Epithelial cell of proximal tubule (primary cell): ENCODE data around the gene ATP8A2. TPM values are rescaled to one million over a fixed set of nuclear protein-coding genes. Genes with fewer than 3 reads are reported as not detected.

ENCODE experiments used
- DNase-seq: peaks from one replicate; pipeline ENCODE4 v3.0.0-alpha.2; 2011; ENCODE audit warnings: low read depth
- H3K4me3 ChIP-seq: 2 replicates; pipeline ENCODE4 v1.5.1; 2011; ENCODE audit warnings: low read depth, mild to moderate bottlenecking, low read length
- total RNA-seq: library from RNA; depleted of rRNA; stranded (reverse); fragments of >200 nt; gene quantifications from 2 replicates; pipeline ENCODE4 v1.2.3, GENCODE V29; 2015
- TF ChIP-seq, protein P1 (sequence below): conservative IDR thresholded peaks from 2 replicates; pipeline ENCODE4 v1.5.1; 2012; ENCODE audit warnings: low read depth, mild to moderate bottlenecking, low read length

ATP8A2 gene
- total RNA-seq, 1 donor from 2014 or later, result 2.2 TPM

DNA sequence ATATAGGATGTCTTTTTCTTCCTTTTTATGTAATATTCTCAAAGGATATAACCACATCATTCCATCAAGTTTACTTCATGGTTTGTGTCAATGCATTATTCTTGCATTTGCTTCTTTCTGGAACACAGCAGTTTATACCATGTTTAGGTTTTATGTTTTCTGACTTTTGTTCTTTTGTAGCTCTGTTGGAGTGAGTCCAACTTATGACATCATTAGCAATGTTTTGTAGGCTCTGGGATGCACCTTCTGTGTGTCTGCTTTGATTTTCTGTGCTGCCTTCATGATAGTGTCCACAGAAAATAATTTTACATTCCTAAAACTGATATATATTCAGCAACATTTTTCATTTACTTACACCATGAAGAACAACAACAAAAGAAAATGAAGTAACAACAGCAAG lies 611.1 kb downstream of the ATP8A2 start:
- no peak overlapping the region for H3K4me3 ChIP-seq
- TF ChIP-seq, protein P1, sequence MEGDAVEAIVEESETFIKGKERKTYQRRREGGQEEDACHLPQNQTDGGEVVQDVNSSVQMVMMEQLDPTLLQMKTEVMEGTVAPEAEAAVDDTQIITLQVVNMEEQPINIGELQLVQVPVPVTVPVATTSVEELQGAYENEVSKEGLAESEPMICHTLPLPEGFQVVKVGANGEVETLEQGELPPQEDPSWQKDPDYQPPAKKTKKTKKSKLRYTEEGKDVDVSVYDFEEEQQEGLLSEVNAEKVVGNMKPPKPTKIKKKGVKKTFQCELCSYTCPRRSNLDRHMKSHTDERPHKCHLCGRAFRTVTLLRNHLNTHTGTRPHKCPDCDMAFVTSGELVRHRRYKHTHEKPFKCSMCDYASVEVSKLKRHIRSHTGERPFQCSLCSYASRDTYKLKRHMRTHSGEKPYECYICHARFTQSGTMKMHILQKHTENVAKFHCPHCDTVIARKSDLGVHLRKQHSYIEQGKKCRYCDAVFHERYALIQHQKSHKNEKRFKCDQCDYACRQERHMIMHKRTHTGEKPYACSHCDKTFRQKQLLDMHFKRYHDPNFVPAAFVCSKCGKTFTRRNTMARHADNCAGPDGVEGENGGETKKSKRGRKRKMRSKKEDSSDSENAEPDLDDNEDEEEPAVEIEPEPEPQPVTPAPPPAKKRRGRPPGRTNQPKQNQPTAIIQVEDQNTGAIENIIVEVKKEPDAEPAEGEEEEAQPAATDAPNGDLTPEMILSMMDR, result no peak
- no peak for DNase-seq

DNA sequence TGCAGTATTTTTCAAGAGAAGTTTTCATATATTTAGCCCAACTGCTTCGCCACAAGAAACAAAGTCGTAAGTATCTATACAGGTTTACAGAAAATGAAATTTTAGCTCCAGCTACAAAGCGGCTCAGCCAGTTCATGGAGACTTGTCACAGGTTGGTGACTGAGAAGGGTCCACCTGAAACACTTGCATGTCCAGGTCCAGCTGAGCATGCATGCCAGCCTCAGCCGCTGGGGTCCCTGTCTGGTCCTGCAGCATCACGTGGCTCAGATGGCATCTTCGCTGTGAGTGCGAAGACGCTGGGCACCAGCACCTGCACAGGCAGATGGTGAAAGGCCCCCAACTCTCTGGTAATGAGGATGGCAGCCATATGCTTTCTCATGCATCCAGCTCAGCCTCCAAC lies 616.2 kb downstream of the ATP8A2 start:
- TF ChIP-seq, protein P1, result no peak
- DNase-seq, result no peak
- H3K4me3 ChIP-seq, result no peak overlapping the region

DNA sequence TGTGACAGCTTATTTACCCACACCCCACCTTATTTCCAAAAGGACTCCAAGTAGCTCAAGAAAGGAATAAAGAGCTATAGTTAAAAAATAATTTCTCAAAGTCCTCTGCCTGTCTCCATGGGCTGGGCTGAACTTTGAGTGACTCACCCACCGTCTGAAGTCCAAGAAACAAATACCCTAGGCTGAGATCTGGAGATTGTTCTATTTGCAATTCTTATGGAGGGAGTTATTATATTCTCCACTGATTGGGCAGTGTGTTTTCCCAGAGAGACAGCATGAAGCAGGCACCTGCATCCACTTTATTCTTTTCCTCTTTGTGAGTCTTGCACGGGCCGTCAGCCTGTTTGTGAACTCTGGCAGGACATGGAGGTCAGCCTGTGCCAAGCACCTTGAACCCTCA lies 616.9 kb downstream of the ATP8A2 start:
- no peak for DNase-seq
- no peak overlapping the region for H3K4me3 ChIP-seq
- TF ChIP-seq, protein P1, result no peak

DNA sequence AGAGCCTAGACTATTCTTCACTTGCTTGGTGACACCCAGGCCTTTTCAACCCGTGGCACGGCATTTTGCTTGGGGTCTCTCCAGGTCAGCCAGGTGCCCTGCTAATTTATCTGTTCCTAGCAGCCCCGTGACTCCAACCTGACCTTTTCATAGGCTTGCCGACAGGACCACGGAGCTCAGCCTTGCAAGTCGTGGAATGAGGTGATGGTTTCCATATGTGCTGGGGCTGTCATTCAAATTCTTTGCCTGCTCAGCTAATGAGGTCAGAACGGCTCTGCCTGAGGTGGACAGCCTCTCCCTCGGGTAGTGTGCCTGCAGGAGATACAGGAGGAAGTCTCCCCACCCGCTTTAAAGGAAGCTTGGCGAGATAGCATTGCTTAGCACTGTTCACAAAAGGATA lies 619.0 kb downstream of the ATP8A2 start:
- H3K4me3 ChIP-seq, result no peak overlapping the region
- TF ChIP-seq, protein P1, result no peak
- DNase-seq, result no peak

DNA sequence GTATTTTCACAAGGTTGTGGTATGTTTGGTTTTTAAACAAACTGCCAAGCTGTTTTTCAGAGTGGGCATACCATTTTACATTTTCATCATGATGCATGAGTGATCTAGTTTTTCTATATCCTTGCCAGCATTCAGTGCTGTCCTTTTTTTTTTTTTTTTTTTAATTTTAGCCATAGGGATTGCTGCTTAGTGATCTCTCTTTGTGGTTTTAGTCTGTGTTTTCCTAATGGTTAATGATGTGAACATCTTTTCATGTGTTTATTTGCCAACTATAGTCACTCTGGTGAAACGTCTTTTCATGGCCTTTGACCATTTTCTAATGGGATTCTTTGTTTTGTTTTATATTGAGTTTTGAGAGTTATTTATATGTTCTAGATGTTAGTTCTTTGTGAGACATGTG lies 620.3 kb downstream of the ATP8A2 start:
- TF ChIP-seq, protein P1, result no peak
- DNase-seq, result no peak
- H3K4me3 ChIP-seq, result no peak overlapping the region

DNA sequence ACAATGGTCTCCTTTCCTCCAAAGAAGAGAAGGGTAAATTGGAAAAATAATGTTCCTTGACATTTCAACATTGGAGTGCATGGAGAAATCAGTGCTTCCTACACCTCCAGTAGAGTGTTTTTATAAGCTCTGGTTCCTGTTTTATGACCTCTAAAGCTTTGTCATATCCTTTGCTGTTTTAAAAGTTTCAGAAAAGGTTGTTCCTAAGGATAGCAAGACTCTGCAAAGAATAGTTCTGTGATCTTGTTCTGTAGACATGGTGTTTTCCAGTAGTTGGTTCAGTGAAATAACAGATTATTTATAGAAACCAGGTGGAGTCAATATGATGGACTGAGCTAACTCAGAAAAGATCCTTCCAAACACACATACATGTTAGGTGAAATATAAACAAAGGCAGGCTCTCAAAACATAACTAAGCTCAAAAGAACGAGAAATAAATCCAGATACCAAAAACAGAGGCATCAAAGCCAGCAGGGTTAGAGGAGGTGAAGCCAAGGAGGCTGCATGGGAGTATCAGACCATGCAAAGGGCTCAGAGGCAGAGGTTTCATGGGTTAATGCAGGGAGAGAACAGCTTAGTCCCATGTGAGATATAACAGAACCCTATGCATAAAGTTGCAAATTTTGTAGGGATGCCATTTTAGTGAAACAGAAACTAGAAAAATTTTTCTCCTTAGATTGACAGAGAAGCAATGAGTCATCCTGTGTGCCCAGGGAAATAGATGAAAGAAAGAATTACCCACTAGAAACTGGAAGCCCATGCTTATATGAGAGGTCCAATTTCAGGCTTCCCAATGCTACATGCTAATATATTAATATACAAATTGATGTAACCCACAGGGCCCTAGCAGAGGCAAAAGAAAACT lies 635.7 kb downstream of the ATP8A2 start:
- TF ChIP-seq, protein P1, result no peak
- no peak for DNase-seq
- no peak overlapping the region for H3K4me3 ChIP-seq
